SU-DHL-6 (cell line): ENCODE results near the gene SLC23A2.

Experiments
- H2AFZ ChIP-seq: fragments of 200-600 bp; sonication (generic); 2 replicates; pipeline ENCODE4 v1.6.1; 2014; ENCODE audit warnings: low read depth, mild to moderate bottlenecking, moderate library complexity, mixed read lengths, antibody characterized with exemption, low read length; ENCODE audit not compliant: severe bottlenecking
- H3F3A ChIP-seq: fragments of 200-600 bp; shearing (Covaris generic); 2 replicates; pipeline ENCODE4 v1.6.0; 2016; ENCODE audit warnings: antibody characterized with exemption, mild to moderate bottlenecking; ENCODE audit not compliant: insufficient read depth
- H3K27ac ChIP-seq: fragments of 200-600 bp; sonication (generic); 2 replicates; pipeline ENCODE4 v1.5.1; 2016; ENCODE audit warnings: low read depth, mild to moderate bottlenecking, low read length, moderate library complexity, mixed read lengths
- H3K27me3 ChIP-seq: fragments of 200-600 bp; sonication (generic), shearing (Covaris generic); 2 replicates; pipeline ENCODE4 v1.6.0; 2014; ENCODE audit warnings: mild to moderate bottlenecking, low read length
- H3K36me3 ChIP-seq: fragments of 200-600 bp; sonication (generic); 2 replicates; pipeline ENCODE4 v1.6.1; 2014; ENCODE audit warnings: mild to moderate bottlenecking, low read length, mixed read lengths
- H3K4me2 ChIP-seq: fragments of 300-600, 200-600 bp; shearing (Covaris generic), sonication (generic); 2 replicates; pipeline ENCODE4 v1.6.0; 2014; ENCODE audit warnings: low read length, low read depth, mild to moderate bottlenecking; ENCODE audit not compliant: poor library complexity, severe bottlenecking
- H3K4me3 ChIP-seq: fragments of 200-600 bp; sonication (generic); 2 replicates; pipeline ENCODE4 v1.5.1; 2014; ENCODE audit warnings: antibody characterized with exemption, low read length, mild to moderate bottlenecking, mixed read lengths; ENCODE audit not compliant: insufficient read depth, poor library complexity, severe bottlenecking
- H3K79me2 ChIP-seq: fragments of 200-600 bp; sonication (generic); 2 replicates; pipeline ENCODE4 v1.6.1; 2014; ENCODE audit warnings: mild to moderate bottlenecking, low read length, moderate library complexity; ENCODE audit not compliant: insufficient read depth
- H3K9ac ChIP-seq: fragments of 200-600 bp; sonication (generic); 2 replicates; pipeline ENCODE4 v1.7.0; 2014; ENCODE audit warnings: mild to moderate bottlenecking, low read length
- H3K9me2 ChIP-seq: fragments of 200-600 bp; sonication (generic); replicated peaks from 2 replicates; pipeline ENCODE4 v1.6.1; 2014; ENCODE audit warnings: low read length; ENCODE audit not compliant: insufficient read depth
- H3K9me3 ChIP-seq: fragments of 200-600 bp; sonication (generic); 2 replicates; pipeline ENCODE4 v1.6.1; 2014; ENCODE audit warnings: low read length, mixed read lengths; ENCODE audit not compliant: insufficient read depth
- H4K20me1 ChIP-seq: fragments of 200-600 bp; sonication (generic); 2 replicates; pipeline ENCODE4 v1.6.1; 2014; ENCODE audit warnings: low read depth, mild to moderate bottlenecking, antibody characterized with exemption, low read length, moderate library complexity, mixed read lengths
- EZH2phosphoT487 ChIP-seq: fragments of 200-600 bp; sonication (generic), shearing (Covaris generic); conservative IDR thresholded peaks from 2 replicates; pipeline ENCODE4 v1.6.1; 2018; ENCODE audit warnings: mild to moderate bottlenecking, antibody characterized with exemption, low read length, moderate library complexity, mixed read lengths
- TF ChIP-seq, protein P1 (sequence below): fragments of 200-600 bp; sonication (generic); IDR thresholded peaks from one replicate; pipeline ENCODE4 v1.5.1; 2017; ENCODE audit warnings: antibody characterized with exemption, mild to moderate bottlenecking, low read length, moderate library complexity; ENCODE audit not compliant: insufficient read depth, poor library complexity, severe bottlenecking

The SLC23A2 gene

DNA sequence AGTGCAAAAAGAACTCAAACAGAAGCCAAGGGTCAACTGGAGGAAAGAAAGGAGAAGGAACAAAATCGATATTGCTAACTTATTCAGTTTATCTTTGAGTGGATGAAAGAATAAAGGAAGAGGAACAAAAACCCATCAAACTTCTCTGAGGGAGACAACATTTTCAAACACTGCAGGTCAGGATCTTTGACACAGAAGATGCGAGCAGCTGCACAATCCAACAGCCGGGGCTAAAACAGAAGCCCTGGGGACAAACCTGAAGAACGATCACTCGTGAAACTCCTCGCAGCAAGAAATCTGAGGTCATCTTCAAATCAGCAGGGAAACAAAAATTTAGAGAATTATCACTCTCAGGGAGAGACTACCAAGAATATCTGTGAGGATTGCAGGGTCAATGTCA is 14.2 kb downstream of the SLC23A2 start:
- no peak for TF ChIP-seq EZH2phosphoT487
- Histone ChIP-seq H4K20me1 (no peaks in the 10 kb centered on the region), H3K9me2 (no peaks in the 10 kb centered on the region), H3K36me3 (no peaks in the 10 kb centered on the region), H3K27ac (peak overlapping the region; percentile 99), H3K79me2 (peaks cover 57% of the 10 kb centered on the region), H3K27me3 (no peaks in the 10 kb centered on the region), H3K4me2 (peak overlapping the region; percentile 77), H3K9ac (peak overlapping the region; percentile 60), H3K4me3 (peak overlapping the region; percentile 40), H2AFZ (no peak overlapping the region), H3K9me3 (no peaks in the 10 kb centered on the region), H3F3A (peaks cover 52% of the 10 kb centered on the region)

DNA sequence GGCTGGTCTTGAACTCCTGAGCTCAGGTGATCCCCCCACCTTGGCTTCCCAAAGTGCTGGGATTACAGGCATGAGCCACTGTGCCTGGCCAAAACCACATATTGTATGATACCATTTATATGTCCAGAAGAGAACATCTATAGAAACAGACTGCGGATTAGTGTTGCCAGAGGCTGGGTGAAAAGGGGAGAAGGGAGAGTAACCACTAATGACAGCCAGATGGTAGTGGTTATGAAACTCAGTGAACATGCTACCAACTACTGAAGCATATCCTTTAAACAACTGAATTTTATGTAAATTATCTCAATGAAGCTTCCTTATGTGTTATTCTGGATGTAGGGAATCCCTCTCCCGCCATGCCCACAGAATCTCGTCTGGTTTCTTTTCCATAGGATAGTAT is 15.7 kb downstream of the SLC23A2 start:
- Histone ChIP-seq H3K27ac (peak overlapping the region; percentile 99), H3K4me3 (no peak overlapping the region), H3K36me3 (no peaks in the 10 kb centered on the region), H2AFZ (no peak overlapping the region), H3K79me2 (peaks cover 58% of the 10 kb centered on the region), H3K27me3 (no peaks in the 10 kb centered on the region), H3K4me2 (peak overlapping the region; percentile 77), H4K20me1 (no peaks in the 10 kb centered on the region), H3K9me2 (no peaks in the 10 kb centered on the region), H3K9ac (peak overlapping the region; percentile 60), H3F3A (peaks cover 49% of the 10 kb centered on the region), H3K9me3 (no peaks in the 10 kb centered on the region)
- TF ChIP-seq, protein P1, sequence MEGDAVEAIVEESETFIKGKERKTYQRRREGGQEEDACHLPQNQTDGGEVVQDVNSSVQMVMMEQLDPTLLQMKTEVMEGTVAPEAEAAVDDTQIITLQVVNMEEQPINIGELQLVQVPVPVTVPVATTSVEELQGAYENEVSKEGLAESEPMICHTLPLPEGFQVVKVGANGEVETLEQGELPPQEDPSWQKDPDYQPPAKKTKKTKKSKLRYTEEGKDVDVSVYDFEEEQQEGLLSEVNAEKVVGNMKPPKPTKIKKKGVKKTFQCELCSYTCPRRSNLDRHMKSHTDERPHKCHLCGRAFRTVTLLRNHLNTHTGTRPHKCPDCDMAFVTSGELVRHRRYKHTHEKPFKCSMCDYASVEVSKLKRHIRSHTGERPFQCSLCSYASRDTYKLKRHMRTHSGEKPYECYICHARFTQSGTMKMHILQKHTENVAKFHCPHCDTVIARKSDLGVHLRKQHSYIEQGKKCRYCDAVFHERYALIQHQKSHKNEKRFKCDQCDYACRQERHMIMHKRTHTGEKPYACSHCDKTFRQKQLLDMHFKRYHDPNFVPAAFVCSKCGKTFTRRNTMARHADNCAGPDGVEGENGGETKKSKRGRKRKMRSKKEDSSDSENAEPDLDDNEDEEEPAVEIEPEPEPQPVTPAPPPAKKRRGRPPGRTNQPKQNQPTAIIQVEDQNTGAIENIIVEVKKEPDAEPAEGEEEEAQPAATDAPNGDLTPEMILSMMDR: no peak
- TF ChIP-seq EZH2phosphoT487: no peak

DNA sequence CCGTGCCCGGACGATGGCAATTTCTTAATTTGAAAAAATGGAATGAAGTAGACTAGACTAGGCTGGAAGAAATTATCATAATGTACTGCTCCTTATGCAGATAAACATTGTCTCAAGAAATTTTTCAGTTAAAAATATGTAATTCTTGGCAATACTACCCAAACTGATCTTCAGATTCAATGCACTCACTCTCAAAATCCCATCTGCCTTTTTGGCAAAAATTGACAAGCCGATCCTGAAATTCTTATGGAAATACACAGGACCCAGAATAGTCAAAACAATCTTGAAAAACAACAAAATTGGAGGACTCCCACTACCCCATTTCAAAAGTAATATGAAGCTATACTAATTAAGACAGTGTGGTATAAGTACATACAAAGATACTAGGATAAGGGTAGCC is 19.0 kb downstream of the SLC23A2 start:
- no peak for TF ChIP-seq EZH2phosphoT487
- TF ChIP-seq, protein P1: no peak
- Histone ChIP-seq H3K4me2 (no peak overlapping the region), H4K20me1 (0 out of 2 replicates have a peak, but pooled peaks cover 4% of the 10 kb centered on the region), H3K4me3 (no peak overlapping the region), H3K9ac (no peak overlapping the region), H3K27ac (peak overlapping the region; percentile 52; the same call in 1 of the 2 replicates), H3F3A (peaks cover 53% of the 10 kb centered on the region), H3K9me3 (no peaks in the 10 kb centered on the region), H3K9me2 (no peaks in the 10 kb centered on the region), H3K79me2 (peaks cover 80% of the 10 kb centered on the region), H3K27me3 (no peaks in the 10 kb centered on the region), H2AFZ (no peak overlapping the region), H3K36me3 (no peaks in the 10 kb centered on the region)

DNA sequence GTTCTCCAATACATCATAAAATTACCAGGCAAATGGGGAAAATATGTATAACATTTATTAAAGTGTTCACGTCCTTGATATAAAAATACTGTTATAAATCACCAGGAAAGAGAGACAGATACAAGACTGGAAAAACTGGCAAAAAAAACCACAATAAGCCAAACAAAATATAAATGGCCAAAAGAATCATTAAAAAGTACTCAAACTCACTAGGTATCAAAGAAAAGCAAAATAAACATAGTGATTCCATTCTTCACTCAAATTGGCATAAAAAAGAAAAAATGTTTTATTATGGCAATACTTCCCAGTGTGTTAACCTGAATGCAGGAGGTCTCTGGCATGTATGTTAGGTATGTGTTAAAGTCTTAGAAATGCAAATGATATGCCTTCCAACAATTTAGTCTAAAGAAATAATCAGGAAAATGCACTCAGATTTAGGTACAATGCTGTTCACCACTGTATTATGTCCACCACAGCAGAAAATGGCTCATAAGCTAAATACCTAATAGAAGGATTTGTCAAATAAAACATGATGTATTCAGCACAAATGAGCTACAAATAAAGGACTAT is 21.4 kb downstream of the SLC23A2 start:
- H3K4me2 ChIP-seq: peak overlapping the region; percentile 73
- 0 out of 2 replicates have a peak, but pooled peaks cover 4% of the 10 kb centered on the region for H4K20me1 ChIP-seq
- no peak overlapping the region for H3K4me3 ChIP-seq
- H3K27ac ChIP-seq: peak overlapping the region; percentile 95
- peaks cover 85% of the 10 kb centered on the region for H3K79me2 ChIP-seq
- H3F3A ChIP-seq: peaks cover 49% of the 10 kb centered on the region
- H3K36me3 ChIP-seq: no peaks in the 10 kb centered on the region
- no peaks in the 10 kb centered on the region for H3K27me3 ChIP-seq
- H3K9ac ChIP-seq: peak overlapping the region; percentile 9; the same call in 1 of the 2 replicates
- no peak overlapping the region for H2AFZ ChIP-seq
- no peaks in the 10 kb centered on the region for H3K9me2 ChIP-seq
- TF ChIP-seq, protein P1: no peak
- TF ChIP-seq EZH2phosphoT487: no peak
- no peaks in the 10 kb centered on the region for H3K9me3 ChIP-seq
